ENCODE data around the gene INPP5K.
"Not testable (repeated sequence)": the region's sequence is repeated elsewhere in the genome, so short reads cannot be mapped to it uniquely, and the experiment has no call there.

DNA sequence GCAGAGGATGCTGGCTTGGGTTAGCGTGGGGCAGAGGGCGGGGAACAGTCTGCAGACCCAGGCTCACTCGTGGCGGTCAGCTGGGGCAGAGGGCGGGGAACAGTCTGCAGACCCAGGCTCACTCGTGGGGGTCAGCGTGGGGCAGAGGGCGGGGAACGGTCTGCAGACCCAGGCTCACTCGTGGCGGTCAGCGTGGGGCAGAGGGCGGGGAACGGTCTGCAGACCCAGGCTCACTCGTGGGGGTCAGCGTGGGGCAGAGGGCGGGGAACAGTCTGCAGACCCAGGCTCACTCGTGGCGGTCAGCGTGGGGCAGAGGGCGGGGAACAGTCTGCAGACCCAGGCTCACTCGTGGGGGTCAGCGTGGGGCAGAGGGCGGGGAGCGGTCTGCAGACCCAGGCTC lies 7.7 kb downstream of the INPP5K start:
- TF ChIP-seq, protein P1, sequence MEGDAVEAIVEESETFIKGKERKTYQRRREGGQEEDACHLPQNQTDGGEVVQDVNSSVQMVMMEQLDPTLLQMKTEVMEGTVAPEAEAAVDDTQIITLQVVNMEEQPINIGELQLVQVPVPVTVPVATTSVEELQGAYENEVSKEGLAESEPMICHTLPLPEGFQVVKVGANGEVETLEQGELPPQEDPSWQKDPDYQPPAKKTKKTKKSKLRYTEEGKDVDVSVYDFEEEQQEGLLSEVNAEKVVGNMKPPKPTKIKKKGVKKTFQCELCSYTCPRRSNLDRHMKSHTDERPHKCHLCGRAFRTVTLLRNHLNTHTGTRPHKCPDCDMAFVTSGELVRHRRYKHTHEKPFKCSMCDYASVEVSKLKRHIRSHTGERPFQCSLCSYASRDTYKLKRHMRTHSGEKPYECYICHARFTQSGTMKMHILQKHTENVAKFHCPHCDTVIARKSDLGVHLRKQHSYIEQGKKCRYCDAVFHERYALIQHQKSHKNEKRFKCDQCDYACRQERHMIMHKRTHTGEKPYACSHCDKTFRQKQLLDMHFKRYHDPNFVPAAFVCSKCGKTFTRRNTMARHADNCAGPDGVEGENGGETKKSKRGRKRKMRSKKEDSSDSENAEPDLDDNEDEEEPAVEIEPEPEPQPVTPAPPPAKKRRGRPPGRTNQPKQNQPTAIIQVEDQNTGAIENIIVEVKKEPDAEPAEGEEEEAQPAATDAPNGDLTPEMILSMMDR (IDR thresholded peaks at IDR 0.05), result not testable (repeated sequence)
- not testable (repeated sequence) for TF ChIP-seq ZFX (IDR thresholded peaks at IDR 0.05; ENCODE audit: borderline replicate concordance)
